Measurements from ENCODE around the gene GSTA2. TPM values are rescaled to one million over a fixed set of nuclear protein-coding genes. Genes with fewer than 3 reads are reported as not detected.

Gene GSTA2
- polyA plus RNA-seq, 1 of the 3 experiments (the other 2 are of a cell fraction): not detected

- TF ChIP-seq RCOR1 (IDR thresholded peaks at IDR 0.05; ENCODE audit: low read length) (no peak), ELF1 (IDR thresholded peaks at IDR 0.05) (no peak), NRF1 (IDR thresholded peaks at IDR 0.05; ENCODE audit: low read depth, low read length) (no peak), MXI1 (IDR thresholded peaks at IDR 0.05; ENCODE audit: low read depth, low read length) (no peak), YY1 (IDR thresholded peaks at IDR 0.05; ENCODE audit: low read depth) (no peak), CHD2 (IDR thresholded peaks at IDR 0.05; ENCODE audit: low read length, partially characterized antibody) (no peak), RAD21 (IDR thresholded peaks at IDR 0.05; ENCODE audit: low read length) (no peak)
These were observed 55.2 kb downstream of the GSTA2 start (continued) for GRCh38 chr6:52707963-52708680.

GRCh38 chr6:52706001-52706400 is 57.3 kb downstream of the GSTA2 start:
- 71% methylated on average over 3 of the region's 3 CpGs for WGBS (ENCODE audit: low lambda C conversion rate)
- Histone ChIP-seq H3K9me2 (no peaks in the 10 kb centered on the region), H3K9me3 (peaks cover 4% of the 10 kb centered on the region; the same call in 1 of the 2 replicates), H3K27ac (ENCODE audit: low read depth in 2 of 2, low read length in 1 of 2) (no peak overlapping the region), H3K4me1 (ENCODE audit: control insufficient read depth in 1 of 2, insufficient read depth in 2 of 2, low read depth in 1 of 2, low read length in 1 of 2) (no peaks in the 10 kb centered on the region), H3K4me3 (ENCODE audit: low read depth in 2 of 2, low read length in 1 of 2) (no peak overlapping the region), H4K20me1 (ENCODE audit: insufficient read depth) (no peaks in the 10 kb centered on the region), H3K9ac (no peak overlapping the region), H2AFZ (ENCODE audit: low read depth) (no peak overlapping the region), H3K27me3 (ENCODE audit: insufficient read depth) (0 out of 2 replicates have a peak, but pooled peaks cover 4% of the 10 kb centered on the region), H3K4me2 (no peak overlapping the region), H3K36me3 (replicated peaks in 1 of 2; ENCODE audit: control insufficient read depth in 1 of 2, insufficient read depth in 2 of 2, low read length in 1 of 2) (peaks cover 0 to 6% of the 10 kb centered on the region in 2 experiments), H3F3A (replicated peaks; ENCODE audit: insufficient read depth) (no peaks in the 10 kb centered on the region), H3K79me2 (ENCODE audit: insufficient read depth) (no peaks in the 10 kb centered on the region)
- TF ChIP-seq, protein P1, sequence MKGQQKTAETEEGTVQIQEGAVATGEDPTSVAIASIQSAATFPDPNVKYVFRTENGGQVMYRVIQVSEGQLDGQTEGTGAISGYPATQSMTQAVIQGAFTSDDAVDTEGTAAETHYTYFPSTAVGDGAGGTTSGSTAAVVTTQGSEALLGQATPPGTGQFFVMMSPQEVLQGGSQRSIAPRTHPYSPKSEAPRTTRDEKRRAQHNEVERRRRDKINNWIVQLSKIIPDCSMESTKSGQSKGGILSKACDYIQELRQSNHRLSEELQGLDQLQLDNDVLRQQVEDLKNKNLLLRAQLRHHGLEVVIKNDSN (IDR thresholded peaks at IDR 0.05; ENCODE audit: borderline replicate concordance, low read depth): no peak
- TF ChIP-seq FOXM1 (IDR thresholded peaks at IDR 0.05; ENCODE audit: low read depth) (no peak), JUND (IDR thresholded peaks at IDR 0.05) (no peak), MXI1 (IDR thresholded peaks at IDR 0.05; ENCODE audit: low read depth, low read length) (no peak), TEAD4 (IDR thresholded peaks at IDR 0.05; ENCODE audit: borderline replicate concordance, insufficient read depth) (no peak), NRF1 (IDR thresholded peaks at IDR 0.05; ENCODE audit: low read depth, low read length) (no peak), RCOR1 (IDR thresholded peaks at IDR 0.05; ENCODE audit: low read length) (no peak), YY1 (IDR thresholded peaks at IDR 0.05; ENCODE audit: low read depth) (no peak), TAF1 (IDR thresholded peaks at IDR 0.05; ENCODE audit: borderline replicate concordance, low read depth, low read length) (no peak), GABPA (IDR thresholded peaks at IDR 0.05; ENCODE audit: low read depth) (no peak), FOSL2 (IDR thresholded peaks at IDR 0.05; ENCODE audit: borderline replicate concordance, low read depth) (no peak), SIN3A (IDR thresholded peaks at IDR 0.05; ENCODE audit: borderline replicate concordance, low read depth, low read length) (no peak), NFIC (IDR thresholded peaks at IDR 0.05; ENCODE audit: borderline replicate concordance) (no peak), ZBTB33 (IDR thresholded peaks at IDR 0.05; ENCODE audit: borderline replicate concordance, low read depth) (no peak), FOXJ3 (CRISPR knock-in tag; IDR thresholded peaks at IDR 0.05) (no peak), TCF12 (IDR thresholded peaks at IDR 0.05) (no peak), IRF3 (IDR thresholded peaks at IDR 0.05; ENCODE audit: low read depth, low read length) (no peak), ELF1 (IDR thresholded peaks at IDR 0.05) (no peak)
- TF ChIP-seq, protein P2, sequence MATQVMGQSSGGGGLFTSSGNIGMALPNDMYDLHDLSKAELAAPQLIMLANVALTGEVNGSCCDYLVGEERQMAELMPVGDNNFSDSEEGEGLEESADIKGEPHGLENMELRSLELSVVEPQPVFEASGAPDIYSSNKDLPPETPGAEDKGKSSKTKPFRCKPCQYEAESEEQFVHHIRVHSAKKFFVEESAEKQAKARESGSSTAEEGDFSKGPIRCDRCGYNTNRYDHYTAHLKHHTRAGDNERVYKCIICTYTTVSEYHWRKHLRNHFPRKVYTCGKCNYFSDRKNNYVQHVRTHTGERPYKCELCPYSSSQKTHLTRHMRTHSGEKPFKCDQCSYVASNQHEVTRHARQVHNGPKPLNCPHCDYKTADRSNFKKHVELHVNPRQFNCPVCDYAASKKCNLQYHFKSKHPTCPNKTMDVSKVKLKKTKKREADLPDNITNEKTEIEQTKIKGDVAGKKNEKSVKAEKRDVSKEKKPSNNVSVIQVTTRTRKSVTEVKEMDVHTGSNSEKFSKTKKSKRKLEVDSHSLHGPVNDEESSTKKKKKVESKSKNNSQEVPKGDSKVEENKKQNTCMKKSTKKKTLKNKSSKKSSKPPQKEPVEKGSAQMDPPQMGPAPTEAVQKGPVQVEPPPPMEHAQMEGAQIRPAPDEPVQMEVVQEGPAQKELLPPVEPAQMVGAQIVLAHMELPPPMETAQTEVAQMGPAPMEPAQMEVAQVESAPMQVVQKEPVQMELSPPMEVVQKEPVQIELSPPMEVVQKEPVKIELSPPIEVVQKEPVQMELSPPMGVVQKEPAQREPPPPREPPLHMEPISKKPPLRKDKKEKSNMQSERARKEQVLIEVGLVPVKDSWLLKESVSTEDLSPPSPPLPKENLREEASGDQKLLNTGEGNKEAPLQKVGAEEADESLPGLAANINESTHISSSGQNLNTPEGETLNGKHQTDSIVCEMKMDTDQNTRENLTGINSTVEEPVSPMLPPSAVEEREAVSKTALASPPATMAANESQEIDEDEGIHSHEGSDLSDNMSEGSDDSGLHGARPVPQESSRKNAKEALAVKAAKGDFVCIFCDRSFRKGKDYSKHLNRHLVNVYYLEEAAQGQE (IDR thresholded peaks at IDR 0.05; ENCODE audit: low read depth, low read length): no peak
- TF ChIP-seq, protein P3, sequence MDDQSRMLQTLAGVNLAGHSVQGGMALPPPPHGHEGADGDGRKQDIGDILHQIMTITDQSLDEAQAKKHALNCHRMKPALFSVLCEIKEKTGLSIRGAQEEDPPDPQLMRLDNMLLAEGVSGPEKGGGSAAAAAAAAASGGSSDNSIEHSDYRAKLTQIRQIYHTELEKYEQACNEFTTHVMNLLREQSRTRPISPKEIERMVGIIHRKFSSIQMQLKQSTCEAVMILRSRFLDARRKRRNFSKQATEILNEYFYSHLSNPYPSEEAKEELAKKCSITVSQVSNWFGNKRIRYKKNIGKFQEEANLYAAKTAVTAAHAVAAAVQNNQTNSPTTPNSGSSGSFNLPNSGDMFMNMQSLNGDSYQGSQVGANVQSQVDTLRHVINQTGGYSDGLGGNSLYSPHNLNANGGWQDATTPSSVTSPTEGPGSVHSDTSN (IDR thresholded peaks at IDR 0.05): no peak
- DNase-seq: no peak
- ChIA-PET POLR2A (no interaction called here), CTCF (interaction anchor here (0.6 to 1.6 kb wide), 3 partner anchors 10 to 1974 kb away, joined by 3 to 5 read pairs (median 4); no protein-coding TSS in a partner anchor)
